Kidney epithelial cell (primary cell): Measurements from ENCODE around the gene SS18L1. TPM values are rescaled to one million over a fixed set of nuclear protein-coding genes. Genes with fewer than 3 reads are reported as not detected.

Experiments
- DNase-seq: peaks from one replicate; pipeline ENCODE4 v3.0.0-alpha.2; 2010; ENCODE audit warnings: low read depth
- H3K27me3 ChIP-seq: 2 replicates; pipeline ENCODE4 v1.6.0; 2011; ENCODE audit warnings: low read length; ENCODE audit not compliant: control insufficient read depth, insufficient read depth
- H3K36me3 ChIP-seq: 2 replicates; pipeline ENCODE4 v1.5.1; 2011; ENCODE audit warnings: low read length; ENCODE audit not compliant: control insufficient read depth, insufficient read depth
- H3K4me3 ChIP-seq: 2 replicates; pipeline ENCODE4 v1.5.1; 2011; ENCODE audit warnings: low read depth, mild to moderate bottlenecking, control low read depth, low read length
- total RNA-seq: library from RNA; depleted of rRNA; stranded (reverse); fragments of >200 nt; gene quantifications from 2 replicates; pipeline ENCODE4 v1.2.3, GENCODE V29; 2015
- TF ChIP-seq, protein P1 (sequence below): IDR thresholded peaks from 2 replicates; pipeline ENCODE4 v1.5.1; 2011; ENCODE audit warnings: mild to moderate bottlenecking, moderate library complexity, low read length, control low read depth, inconsistent platforms; ENCODE audit not compliant: insufficient read depth, poor library complexity, severe bottlenecking

SS18L1 gene
- total RNA-seq, 1 donor from 2014 or later, result 15.9 TPM

GRCh38 chr20:62158541-62158940, 15.0 kb downstream of the SS18L1 start:
- Histone ChIP-seq H3K36me3 (no peaks in the 10 kb centered on the region), H3K4me3 (no peak overlapping the region), H3K27me3 (no peaks in the 10 kb centered on the region)
- TF ChIP-seq, protein P1, sequence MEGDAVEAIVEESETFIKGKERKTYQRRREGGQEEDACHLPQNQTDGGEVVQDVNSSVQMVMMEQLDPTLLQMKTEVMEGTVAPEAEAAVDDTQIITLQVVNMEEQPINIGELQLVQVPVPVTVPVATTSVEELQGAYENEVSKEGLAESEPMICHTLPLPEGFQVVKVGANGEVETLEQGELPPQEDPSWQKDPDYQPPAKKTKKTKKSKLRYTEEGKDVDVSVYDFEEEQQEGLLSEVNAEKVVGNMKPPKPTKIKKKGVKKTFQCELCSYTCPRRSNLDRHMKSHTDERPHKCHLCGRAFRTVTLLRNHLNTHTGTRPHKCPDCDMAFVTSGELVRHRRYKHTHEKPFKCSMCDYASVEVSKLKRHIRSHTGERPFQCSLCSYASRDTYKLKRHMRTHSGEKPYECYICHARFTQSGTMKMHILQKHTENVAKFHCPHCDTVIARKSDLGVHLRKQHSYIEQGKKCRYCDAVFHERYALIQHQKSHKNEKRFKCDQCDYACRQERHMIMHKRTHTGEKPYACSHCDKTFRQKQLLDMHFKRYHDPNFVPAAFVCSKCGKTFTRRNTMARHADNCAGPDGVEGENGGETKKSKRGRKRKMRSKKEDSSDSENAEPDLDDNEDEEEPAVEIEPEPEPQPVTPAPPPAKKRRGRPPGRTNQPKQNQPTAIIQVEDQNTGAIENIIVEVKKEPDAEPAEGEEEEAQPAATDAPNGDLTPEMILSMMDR, result no peak
- DNase-seq, result no peak

GRCh38 chr20:62159052-62159451, 15.5 kb downstream of the SS18L1 start:
- TF ChIP-seq, protein P1, result no peak
- no peaks in the 10 kb centered on the region for H3K36me3 ChIP-seq
- H3K4me3 ChIP-seq, result no peak overlapping the region
- H3K27me3 ChIP-seq, result no peaks in the 10 kb centered on the region
- DNase-seq, result no peak

GRCh38 chr20:62159839-62160238, 16.3 kb downstream of the SS18L1 start:
- H3K36me3 ChIP-seq, result no peaks in the 10 kb centered on the region
- TF ChIP-seq, protein P1, result no peak
- no peak for DNase-seq
- no peaks in the 10 kb centered on the region for H3K27me3 ChIP-seq
- no peak overlapping the region for H3K4me3 ChIP-seq

GRCh38 chr20:62160253-62160652, 16.7 kb downstream of the SS18L1 start:
- H3K4me3 ChIP-seq, result no peak overlapping the region
- TF ChIP-seq, protein P1, result no peak
- DNase-seq, result no peak
- H3K27me3 ChIP-seq, result no peaks in the 10 kb centered on the region
- no peaks in the 10 kb centered on the region for H3K36me3 ChIP-seq

DNA sequence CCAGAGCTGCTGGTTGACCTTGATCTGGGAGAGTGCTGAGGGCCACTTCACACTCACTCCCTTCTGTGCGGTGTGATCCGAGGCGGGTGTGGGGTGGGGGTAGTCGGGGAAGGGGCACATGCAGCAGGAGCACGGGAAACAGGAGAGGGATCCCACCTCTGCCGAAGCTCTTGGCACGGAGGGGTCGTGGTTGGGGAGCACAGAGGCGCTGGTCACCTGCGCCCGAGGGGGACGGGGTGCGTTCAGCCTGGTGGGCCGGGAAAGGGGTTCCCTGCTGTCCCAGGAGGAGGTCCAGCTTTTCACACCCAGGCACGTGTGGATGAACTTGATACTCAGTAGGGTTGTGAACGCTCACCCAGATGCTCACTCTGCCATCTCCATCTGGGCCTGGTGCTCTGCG, 17.3 kb downstream of the SS18L1 start:
- Histone ChIP-seq H3K36me3 (no peaks in the 10 kb centered on the region), H3K27me3 (no peaks in the 10 kb centered on the region), H3K4me3 (no peak overlapping the region)
- no peak for DNase-seq
- TF ChIP-seq, protein P1, result no peak

GRCh38 chr20:62161347-62161746, 17.8 kb downstream of the SS18L1 start:
- H3K4me3 ChIP-seq, result no peak overlapping the region
- DNase-seq, result no peak
- TF ChIP-seq, protein P1, result no peak

More at GRCh38 chr20:62161347-62161746, 17.8 kb downstream of the SS18L1 start:
- no peaks in the 10 kb centered on the region for H3K36me3 ChIP-seq
- no peaks in the 10 kb centered on the region for H3K27me3 ChIP-seq
